IMR-90 (cell line): ENCODE results near the gene CCER1. TPM values are rescaled to one million over a fixed set of nuclear protein-coding genes. Genes with fewer than 3 reads are reported as not detected.

Experiments
- ATAC-seq: fragments of 200-7000 bp; cut with Tn5 transposase; 2 replicates; pipeline ENCODE4 v1.9.1; 2020; ENCODE audit warnings: low read depth, mild to moderate bottlenecking, moderate library complexity
- BruUV-seq: library from RNA; stranded (reverse); fragments of 400-500 nt; replicated peaks from 2 replicates; lab custom pipeline; 2021; lab: Mats Ljungman, UMichigan
- CTCF ChIA-PET: fragments of 300-600 bp; formaldehyde crosslinking; extraction: SDS; loops from one replicate; lab custom pipeline; 2021; ENCODE audit warnings: antibody characterized with exemption; lab: Yijun Ruan, JAX
- POLR2A ChIA-PET: fragments of 300-600 bp; sonication (Branson Sonifier 250); formaldehyde crosslinking; loops from one replicate; lab custom pipeline; 2022; ENCODE audit warnings: antibody characterized with exemption; ENCODE audit not compliant: unreplicated experiment; lab: Charles Lee
- DNase-seq: peaks from one replicate; pipeline ENCODE4 v3.0.0; 2013
- H2AFZ ChIP-seq: replicated peaks from 2 replicates; pipeline ENCODE3; 2013; ENCODE audit warnings: low read length, mild to moderate bottlenecking; ENCODE audit not compliant: poor library complexity
- H2AK5ac ChIP-seq: 2 replicates; pipeline ENCODE4 v1.6.1; 2013; ENCODE audit warnings: low read depth, low read length, inconsistent platforms
- H2AK9ac ChIP-seq: replicated peaks from 2 replicates; pipeline ENCODE3; 2013; ENCODE audit warnings: mild to moderate bottlenecking, low read depth, low read length, moderate library complexity; ENCODE audit not compliant: poor library complexity
- H2BK120ac ChIP-seq: 2 replicates; pipeline ENCODE4 v1.6.1; 2013; ENCODE audit warnings: low read depth, low read length, inconsistent platforms
- H2BK15ac ChIP-seq: 3 replicates; pipeline ENCODE4 v1.6.1; 2013; ENCODE audit warnings: low read depth, low read length, inconsistent platforms
- H2BK20ac ChIP-seq: 2 replicates; pipeline ENCODE4 v1.6.1; 2013; ENCODE audit warnings: low read depth, mild to moderate bottlenecking, inconsistent platforms, low read length, moderate library complexity
- H2BK5ac ChIP-seq: 2 replicates; pipeline ENCODE4 v1.6.1; 2013; ENCODE audit warnings: mild to moderate bottlenecking, low read depth, low read length, inconsistent platforms; ENCODE audit not compliant: poor library complexity, severe bottlenecking
- H3K14ac ChIP-seq: replicated peaks from 2 replicates; pipeline ENCODE4 v1.6.1; 2013; ENCODE audit warnings: low read depth, low read length, inconsistent platforms
- H3K18ac ChIP-seq: 2 replicates; pipeline ENCODE4 v1.6.1; 2013; ENCODE audit warnings: low read depth, low read length, control low read depth
- H3K23ac ChIP-seq: 2 replicates; pipeline ENCODE4 v1.6.1; 2013; ENCODE audit warnings: low read depth, low read length, inconsistent platforms
- H3K27ac ChIP-seq: 2 replicates; pipeline ENCODE4 v1.5.1; 2013; ENCODE audit warnings: mild to moderate bottlenecking, control low read depth, low read length; ENCODE audit not compliant: insufficient read depth
- H3K27me3 ChIP-seq: 2 replicates; pipeline ENCODE4 v1.6.1; 2013; ENCODE audit warnings: low read length; ENCODE audit not compliant: control insufficient read depth, insufficient read depth
- H3K36me3 ChIP-seq: 2 replicates; pipeline ENCODE4 v1.6.1; 2013; ENCODE audit warnings: low read length, mixed read lengths; ENCODE audit not compliant: control insufficient read depth, insufficient read depth
- H3K4ac ChIP-seq: 2 replicates; pipeline ENCODE4 v1.6.1; 2013; ENCODE audit warnings: low read depth, low read length, inconsistent platforms
- H3K4me1 ChIP-seq: 2 replicates; pipeline ENCODE4 v1.6.1; 2013; ENCODE audit warnings: low read length, mixed read lengths; ENCODE audit not compliant: control insufficient read depth, insufficient read depth
- H3K4me2 ChIP-seq: 2 replicates; pipeline ENCODE4 v1.6.1; 2013; ENCODE audit warnings: low read depth, mild to moderate bottlenecking, control low read depth, low read length, moderate library complexity
- H3K4me3 ChIP-seq: 2 replicates; pipeline ENCODE4 v1.5.1; 2013; ENCODE audit warnings: low read depth, mild to moderate bottlenecking, control low read depth, low read length, moderate library complexity; ENCODE audit not compliant: insufficient read depth
- H3K56ac ChIP-seq: 2 replicates; pipeline ENCODE4 v1.6.1; 2013; ENCODE audit warnings: low read length, inconsistent platforms; ENCODE audit not compliant: insufficient read depth; ENCODE audit errors: extremely low read depth
- H3K79me1 ChIP-seq, 2 experiments: 2 replicates each; pipeline ENCODE4 v1.6.1; 2013; ENCODE audit warnings: low read length in 2 of 2, inconsistent platforms in 1 of 2, low read depth in 1 of 2
- H3K9ac ChIP-seq: 2 replicates; pipeline ENCODE4 v1.6.1; 2013; ENCODE audit warnings: low read depth, low read length, control low read depth
- H3K9me1 ChIP-seq: 2 replicates; pipeline ENCODE4 v1.6.1; 2013; ENCODE audit warnings: low read length, inconsistent platforms; ENCODE audit not compliant: insufficient read depth
- H3K9me3 ChIP-seq: 2 replicates; pipeline ENCODE4 v1.6.1; 2013; ENCODE audit warnings: low read length; ENCODE audit not compliant: control insufficient read depth, insufficient read depth
- H4K20me1 ChIP-seq: 2 replicates; pipeline ENCODE4 v1.6.1; 2013; ENCODE audit warnings: low read length, inconsistent platforms; ENCODE audit not compliant: insufficient read depth
- H4K5ac ChIP-seq: 2 replicates; pipeline ENCODE4 v1.6.1; 2013; ENCODE audit warnings: mild to moderate bottlenecking, low read depth, low read length, control low read depth
- H4K8ac ChIP-seq, 2 experiments: 2 replicates each; pipeline ENCODE4 v1.6.1; 2013; ENCODE audit warnings: low read depth in 2 of 2, low read length in 2 of 2, control low read depth in 1 of 2, inconsistent platforms in 1 of 2
- H4K91ac ChIP-seq: 2 replicates; pipeline ENCODE4 v1.6.1; 2013; ENCODE audit warnings: low read depth, low read length, inconsistent platforms; ENCODE audit not compliant: insufficient read depth
- BHLHE40 ChIP-seq: fragments of 150-350 bp; IDR thresholded peaks from 2 replicates; pipeline ENCODE4 v1.6.1; 2016; ENCODE audit warnings: mild to moderate bottlenecking, low read depth, low read length
- CEBPB ChIP-seq: IDR thresholded peaks from 2 replicates; pipeline ENCODE4 v1.6.1; 2012; ENCODE audit warnings: low read depth, low read length, improper control_type of control experiment
- CHD1 ChIP-seq: IDR thresholded peaks from 2 replicates; pipeline ENCODE4 v1.6.1; 2012; ENCODE audit warnings: low read depth, low read length, improper control_type of control experiment
- RAD21 ChIP-seq: IDR thresholded peaks from 2 replicates; pipeline ENCODE4 v1.6.1; 2012; ENCODE audit warnings: low read length, improper control_type of control experiment
- RCOR1 ChIP-seq: IDR thresholded peaks from 2 replicates; pipeline ENCODE4 v1.6.1; 2012; ENCODE audit warnings: mild to moderate bottlenecking, low read length, improper control_type of control experiment; ENCODE audit not compliant: insufficient replicate concordance
- RFX5 ChIP-seq: IDR thresholded peaks from 2 replicates; pipeline ENCODE4 v1.8.0; 2012; ENCODE audit warnings: low read depth, mild to moderate bottlenecking, low read length, moderate library complexity
- WGBS, 2 experiments: methylation state at CpG; one replicate each; pipeline versions ENCODE4 v1.1.5 to v1.1.7; 2013; ENCODE audit warnings: missing lambda C conversion rate in 2 of 2; ENCODE audit not compliant: insufficient read length in 1 of 2; ENCODE audit errors: extremely low coverage in 2 of 2; 5-methylcytosine and 5-hydroxymethylcytosine counted together
- dilution Hi-C: fragments of 300-500 bp; cut with HindIII; formaldehyde crosslinking; loops from one replicate; pipeline ENCODE4 v1.14.3; 2018; ENCODE audit warnings: low sequenced_read_pairs; ENCODE audit not compliant: unreplicated experiment
- in situ Hi-C: fragments of 300-500 bp; cut with MboI; formaldehyde crosslinking; loops from 3 replicates; pipeline ENCODE4 v1.14.3; 2019; ENCODE audit warnings: low sequenced_read_pairs, inconsistent platforms, mixed read lengths
- intact Hi-C: fragments of 100-400 bp; cut with micrococcal nuclease; formaldehyde crosslinking; loops from 2 replicates; pipeline ENCODE4 v1.10.0; 2022
- polyA plus RNA-seq, 3 experiments: library from polyadenylated mRNA; depleted of rRNA; stranded (reverse); fragments of >200 nt; gene quantifications; 2 replicates each; pipeline ENCODE4 v1.2.3, GENCODE V29; 2012; ENCODE audit warnings: low replicate concordance in 1 of 3
- total RNA-seq: library from RNA; depleted of rRNA; stranded (reverse); fragments of >200 nt; gene quantifications from 2 replicates; pipeline ENCODE4 v1.2.3, GENCODE V29; 2012
- TF ChIP-seq, protein P1 (sequence below): fragments of 150-350 bp; IDR thresholded peaks from 2 replicates; pipeline ENCODE4 v1.6.1; 2016; ENCODE audit warnings: low read depth, mild to moderate bottlenecking, low read length, moderate library complexity, borderline replicate concordance

CCER1 gene
- total and polyA plus RNA-seq, 2 of the 4 experiments (the other 2 are of a cell fraction) = not detected

DNA sequence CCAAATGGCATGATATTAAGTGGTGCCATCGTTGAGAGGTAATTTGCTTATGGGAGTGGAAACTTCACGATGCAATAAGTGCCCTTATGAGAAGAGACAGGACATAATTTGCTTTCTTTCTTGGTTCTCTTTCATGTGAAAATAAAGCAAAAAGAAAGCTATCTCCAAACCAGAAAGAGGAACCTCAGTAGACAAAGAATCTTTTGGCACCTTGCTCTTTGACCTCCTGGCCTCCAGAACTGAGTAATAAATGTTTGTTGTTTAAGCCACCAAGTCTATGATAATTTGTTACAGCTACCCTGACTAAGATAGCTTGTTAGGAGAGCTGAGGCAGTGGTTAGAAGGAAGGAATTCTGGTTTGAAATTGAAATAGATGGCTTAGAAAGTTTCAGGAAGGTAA lies 39.6 kb downstream of the CCER1 start:
- ChIA-PET CTCF (no interaction called here), POLR2A (no interaction called here)
- Histone ChIP-seq H3K56ac (no peak overlapping the region), H4K5ac (no peak overlapping the region), H3K36me3 (no peaks in the 10 kb centered on the region), H2BK20ac (no peak overlapping the region), H2AFZ (no peak overlapping the region), H2AK9ac (no peak overlapping the region), H3K79me1 (no peaks in the 10 kb centered on the region), H3K4me1 (no peaks in the 10 kb centered on the region), H2BK120ac (no peak overlapping the region), H3K18ac (no peak overlapping the region), H3K9ac (no peak overlapping the region), H3K27me3 (no peaks in the 10 kb centered on the region), H3K9me3 (no peaks in the 10 kb centered on the region), H3K4ac (no peak overlapping the region), H2BK5ac (no peak overlapping the region), H4K8ac (no peak overlapping the region), H3K4me2 (no peak overlapping the region), H3K23ac (no peak overlapping the region), H2AK5ac (no peak overlapping the region), H3K27ac (no peak overlapping the region), H3K14ac (no peak overlapping the region), H4K91ac (no peak overlapping the region), H3K4me3 (no peak overlapping the region), H2BK15ac (no peak overlapping the region), H4K20me1 (no peaks in the 10 kb centered on the region), H3K9me1 (no peaks in the 10 kb centered on the region)
- intact Hi-C loops = no loop called here
- dilution Hi-C loops = no loop called here
- TF ChIP-seq, protein P1, sequence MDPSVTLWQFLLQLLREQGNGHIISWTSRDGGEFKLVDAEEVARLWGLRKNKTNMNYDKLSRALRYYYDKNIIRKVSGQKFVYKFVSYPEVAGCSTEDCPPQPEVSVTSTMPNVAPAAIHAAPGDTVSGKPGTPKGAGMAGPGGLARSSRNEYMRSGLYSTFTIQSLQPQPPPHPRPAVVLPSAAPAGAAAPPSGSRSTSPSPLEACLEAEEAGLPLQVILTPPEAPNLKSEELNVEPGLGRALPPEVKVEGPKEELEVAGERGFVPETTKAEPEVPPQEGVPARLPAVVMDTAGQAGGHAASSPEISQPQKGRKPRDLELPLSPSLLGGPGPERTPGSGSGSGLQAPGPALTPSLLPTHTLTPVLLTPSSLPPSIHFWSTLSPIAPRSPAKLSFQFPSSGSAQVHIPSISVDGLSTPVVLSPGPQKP = no peak
- TF ChIP-seq BHLHE40 = no peak
- no peak for TF ChIP-seq RCOR1
- TF ChIP-seq RAD21 = no peak
- no peak for TF ChIP-seq CEBPB
- no peak for TF ChIP-seq CHD1
- TF ChIP-seq RFX5 = no peak
- BruUV-seq = no TSS peak
- in situ Hi-C loops = no loop called here
- DNase-seq (no peak), ATAC-seq (no peak)
- WGBS, 2 experiments = no CpG with 5 or more reads among the region's 2 CpGs
